ENCODE results near the gene PTPRZ1. TPM values are rescaled to one million over a fixed set of nuclear protein-coding genes. Genes with fewer than 3 reads are reported as not detected.

Gene PTPRZ1
- total and polyA plus RNA-seq, 2 of the 8 experiments (the other 6 are each of a cell fraction or from before 2014, with no cell fraction given): 112 to 135 TPM

- H3K4me1 ChIP-seq (replicated peaks in 1 of 4; ENCODE audit: control insufficient read depth in 3 of 4, insufficient read depth in 4 of 4, low read length in 3 of 4): peaks cover 0 to 3% (median 0%) of the 10 kb centered on the region in 4 experiments; a peak in 1 of 7 replicates
- TF ChIP-seq ASH2L (IDR thresholded peaks at IDR 0.05; ENCODE audit: low read length): no peak
- TF ChIP-seq CTCF (IDR thresholded peaks at IDR 0.05; ENCODE audit: control extremely low read depth in 1 of 3, insufficient read depth in 1 of 3, low read depth in 1 of 3, low read length in 3 of 3): no peak
- peak; percentile 73; the same call in 1 of the 2 replicates for TF ChIP-seq POLR2AphosphoS5 (IDR thresholded peaks at IDR 0.05; ENCODE audit: low read depth, low read length)
- no peak for TF ChIP-seq EZH2 (IDR thresholded peaks at IDR 0.05; ENCODE audit: low read depth, low read length, severe bottlenecking)
- CTCF ChIA-PET (ENCODE audit: partially characterized antibody): interaction anchor here (1.1 to 1.6 kb wide), 2 partner anchors 24 to 90 kb away, joined by 4 to 6 read pairs; no protein-coding TSS in a partner anchor
- no peak overlapping the region for H4K91ac ChIP-seq (replicated peaks; ENCODE audit: insufficient read length, low read length)
- no peaks in the 10 kb centered on the region; the same call in 1 of the 2 replicates for H3K79me1 ChIP-seq (ENCODE audit: low read depth, low read length)
- FAIRE-seq: no peak
- no peak overlapping the region for H3K27ac ChIP-seq (ENCODE audit: low read depth, low read length)
- H4K5ac ChIP-seq (ENCODE audit: insufficient read length, low read depth, low read length): no peak overlapping the region
- H2AK5ac ChIP-seq (ENCODE audit: low read depth, low read length): no peak overlapping the region
- no peak overlapping the region for H2AFZ ChIP-seq (ENCODE audit: low read length)
- H2BK120ac ChIP-seq (replicated peaks; ENCODE audit: low read depth, low read length): no peak overlapping the region
- H2BK5ac ChIP-seq (ENCODE audit: low read depth, low read length): no peak overlapping the region
- no peak overlapping the region for H3K4ac ChIP-seq (replicated peaks; ENCODE audit: insufficient read length, low read depth, low read length)
- H3K4me2 ChIP-seq (ENCODE audit: insufficient read depth in 1 of 2, low read depth in 2 of 2, low read length in 2 of 2): no peak overlapping the region
- 89% methylated on average over 2 of the region's 2 CpGs; no CpG with 5 or more reads in 1 of the 2 experiments for WGBS, 2 experiments (ENCODE audit: extremely low coverage in 1 of 2, insufficient coverage in 1 of 2, insufficient read length in 1 of 2, insufficient replicate concordance in 2 of 2, low coverage in 1 of 2, low lambda C conversion rate in 2 of 2, missing lambda C conversion rate in 1 of 2)
- H4K20me1 ChIP-seq (replicated peaks in 1 of 2; ENCODE audit: control insufficient read depth in 1 of 2, insufficient read depth in 2 of 2, low read length in 2 of 2): peaks cover 0 to 5% of the 10 kb centered on the region in 2 experiments
- no peak overlapping the region for H3K9ac ChIP-seq (replicated peaks in 1 of 4; ENCODE audit: extremely low read depth in 1 of 4, low read depth in 3 of 4, low read length in 3 of 4)
- H2BK12ac ChIP-seq (ENCODE audit: low read depth, low read length): no peak overlapping the region
- no peak overlapping the region for H3K23ac ChIP-seq (ENCODE audit: insufficient read length)
- H3K23me2 ChIP-seq (ENCODE audit: low read depth, low read length): no peaks in the 10 kb centered on the region
- POLR2A ChIA-PET (ENCODE audit: partially characterized antibody): no interaction called here
- no peak overlapping the region for H4K8ac ChIP-seq (ENCODE audit: extremely low read depth, insufficient read depth, low read length)
- no peak overlapping the region for H2BK15ac ChIP-seq (ENCODE audit: low read length)
- peaks cover 0 to 95% of the 10 kb centered on the region in 2 experiments; a peak in 2 of 4 replicates for H3K79me2 ChIP-seq (ENCODE audit: control insufficient read depth in 1 of 2, insufficient read depth in 2 of 2, low read length in 2 of 2)
- H3K18ac ChIP-seq (ENCODE audit: extremely low read depth, low read length): no peak overlapping the region
- H2BK20ac ChIP-seq (ENCODE audit: low read length): no peak overlapping the region
- H3K14ac ChIP-seq (ENCODE audit: insufficient read length): no peak overlapping the region
- no peak overlapping the region for H3K4me3 ChIP-seq (ENCODE audit: extremely low read depth in 1 of 4, insufficient read depth in 2 of 4, low read depth in 3 of 4, low read length in 4 of 4)
- no peak overlapping the region for H3K56ac ChIP-seq (replicated peaks; ENCODE audit: insufficient read length, low read depth, low read length)
- peaks cover 0 to 18% (median 8%) of the 10 kb centered on the region in 4 experiments; a peak in 5 of 8 replicates for H3K36me3 ChIP-seq (ENCODE audit: control insufficient read depth in 2 of 4, insufficient read depth in 4 of 4, low read length in 3 of 4)
- no peaks in the 10 kb centered on the region for H3K9me3 ChIP-seq (ENCODE audit: insufficient read depth in 2 of 2, low read depth in 1 of 2, low read length in 1 of 2)
- no peak for DNase-seq (ENCODE audit: low read depth in 1 of 2, low spot score in 2 of 2)
- H3K27me3 ChIP-seq (replicated peaks in 1 of 4; ENCODE audit: control insufficient read depth in 3 of 4, extremely low read depth in 1 of 4, insufficient read depth in 3 of 4, low read length in 3 of 4): no peaks in the 10 kb centered on the region
Observed at GRCh38 chr7:121904120-121904519, 31.2 kb downstream of the PTPRZ1 start.

All from H1 (cell line).